ENCODE data around the gene IFITM5. TPM values are rescaled to one million over a fixed set of nuclear protein-coding genes. Genes with fewer than 3 reads are reported as not detected.

The IFITM5 gene
- polyA plus RNA-seq, 3 donors: not detected

- H3K4me3 Mint-ChIP-seq: peak within 1 kb of the TSS; percentile 53 to 88
- Histone ChIP-seq H3K4me3 (replicated peaks in 1 of 3; ENCODE audit: low read depth in 2 of 3, low read length in 3 of 3) (peak within 1 kb of the TSS in 1 of 3 experiments; percentile 61), H3K4me2 (replicated peaks; ENCODE audit: extremely low read depth, low read length, poor library complexity, severe bottlenecking) (peak within 1 kb of the TSS; percentile 68), H3K36me3 (replicated peaks in 1 of 2; ENCODE audit: control insufficient read depth in 1 of 2, insufficient read depth in 2 of 2, low read length in 2 of 2) (no peaks in the 10 kb centered on the region), H3K9ac (ENCODE audit: insufficient read depth, low read length, poor library complexity, severe bottlenecking) (no peak within 1 kb of the TSS), H3K4me1 (ENCODE audit: control insufficient read depth in 1 of 2, insufficient read depth in 2 of 2, low read length in 2 of 2) (peaks cover 34 to 48% of the 10 kb centered on the region in 2 donors), H3K27ac (ENCODE audit: low read depth in 1 of 2, low read length in 2 of 2) (no peak within 1 kb of the TSS), H3K27me3 (ENCODE audit: control insufficient read depth in 2 of 2, insufficient read depth in 2 of 2, low read length in 2 of 2) (peaks cover 40 to 52% of the 10 kb centered on the region in 2 donors), H3K79me2 (ENCODE audit: insufficient read depth, low read length) (no peaks in the 10 kb centered on the region), H3K9me3 (replicated peaks in 1 of 2; ENCODE audit: control insufficient read depth in 1 of 2, insufficient read depth in 1 of 2, low read length in 2 of 2) (peaks cover 0 to 15% of the 10 kb centered on the region in 2 donors), H4K20me1 (ENCODE audit: insufficient read depth, low read length) (peaks cover 5% of the 10 kb centered on the region), H2AFZ (ENCODE audit: insufficient read depth, low read depth, low read length, poor library complexity, severe bottlenecking) (peak within 1 kb of the TSS; percentile 67)
- H3K9me3 Mint-ChIP-seq: peaks cover 0 to 25% (median 18%) of the 10 kb centered on the region in 7 donors
- peaks cover 14 to 16% of the 10 kb centered on the region in 2 donors for H3K36me3 Mint-ChIP-seq
- H3K27ac Mint-ChIP-seq: peak within 1 kb of the TSS in 2 of 7 donors; percentile 65 to 78
- intact Hi-C loops (cut with micrococcal nuclease): no loop called here
- WGBS (ENCODE audit: insufficient coverage): 93% methylated on average over 16 of the region's 21 CpGs
- peaks cover 46 to 64% (median 50%) of the 10 kb centered on the region in 3 donors for H3K27me3 Mint-ChIP-seq (ENCODE audit: low read depth in 3 of 3)
- TF ChIP-seq CTCF (IDR thresholded peaks at IDR 0.05): no peak
- peak in 1 of 3 donors; percentile 2 for DNase-seq
- H3K4me1 Mint-ChIP-seq: peaks cover 34% of the 10 kb centered on the region
Measured at GRCh38 chr11:278001-278951, 21.1 kb downstream of the IFITM5 start, which contains the start of gene NLRP6. Gene NLRP6, plus strand, starts transcription at chr11:278407. Its CDS starts 163 bp downstream, at chr11:278570.

GRCh38 chr11:276219-276618 lies 23.1 kb downstream of the IFITM5 start:
- H3K4me3 Mint-ChIP-seq: no peak overlapping the region
- Histone ChIP-seq H3K4me3 (replicated peaks in 1 of 3; ENCODE audit: low read depth in 2 of 3, low read length in 3 of 3) (no peak overlapping the region), H3K4me1 (ENCODE audit: control insufficient read depth in 1 of 2, insufficient read depth in 2 of 2, low read length in 2 of 2) (peaks cover 29 to 42% of the 10 kb centered on the region in 2 donors), H3K27ac (ENCODE audit: low read depth in 1 of 2, low read length in 2 of 2) (no peak overlapping the region), H3K4me2 (replicated peaks; ENCODE audit: extremely low read depth, low read length, poor library complexity, severe bottlenecking) (no peak overlapping the region), H3K9ac (ENCODE audit: insufficient read depth, low read length, poor library complexity, severe bottlenecking) (no peak overlapping the region), H3K9me3 (replicated peaks in 1 of 2; ENCODE audit: control insufficient read depth in 1 of 2, insufficient read depth in 1 of 2, low read length in 2 of 2) (peaks cover 0 to 3% of the 10 kb centered on the region in 2 donors), H3K27me3 (ENCODE audit: control insufficient read depth in 2 of 2, insufficient read depth in 2 of 2, low read length in 2 of 2) (peaks cover 24 to 34% of the 10 kb centered on the region in 2 donors), H2AFZ (ENCODE audit: insufficient read depth, low read depth, low read length, poor library complexity, severe bottlenecking) (no peak overlapping the region), H3K79me2 (ENCODE audit: insufficient read depth, low read length) (no peaks in the 10 kb centered on the region), H3K36me3 (replicated peaks in 1 of 2; ENCODE audit: control insufficient read depth in 1 of 2, insufficient read depth in 2 of 2, low read length in 2 of 2) (no peaks in the 10 kb centered on the region), H4K20me1 (ENCODE audit: insufficient read depth, low read length) (peaks cover under 1% of the 10 kb centered on the region)
- TF ChIP-seq CTCF (IDR thresholded peaks at IDR 0.05): no peak
- H3K4me1 Mint-ChIP-seq: peaks cover 25% of the 10 kb centered on the region
- no peak overlapping the region for H3K27ac Mint-ChIP-seq
- H3K9me3 Mint-ChIP-seq: peaks cover 0 to 19% (median 13%) of the 10 kb centered on the region in 7 donors
- intact Hi-C loops (cut with micrococcal nuclease): no loop called here
- peaks cover 3 to 8% of the 10 kb centered on the region in 2 donors for H3K36me3 Mint-ChIP-seq
- peaks cover 28 to 44% (median 30%) of the 10 kb centered on the region in 3 donors for H3K27me3 Mint-ChIP-seq (ENCODE audit: low read depth in 3 of 3)
- no peak for DNase-seq
